Stimulated activated CD8-positive, alpha-beta memory T cell treated with anti-CD3 and anti-CD28 coated beads, Interleukin-4, amount 100 ng/mL, for 4 hours (primary cell): ENCODE results near the gene PPIF.

Experiments
- DNase-seq, 2 donors: peaks; one replicate each; pipeline ENCODE4 v3.0.0-alpha.2; 2020; ENCODE audit warnings: low read depth in 2 of 2, low spot score in 1 of 2

The PPIF gene

GRCh38 chr10:79367426-79368189 lies 20.3 kb downstream of the PPIF start:
- no peak for DNase-seq

GRCh38 chr10:79372871-79373270 lies 25.6 kb downstream of the PPIF start:
- no peak for DNase-seq

GRCh38 chr10:79374312-79375191 lies 27.3 kb downstream of the PPIF start:
- DNase-seq = peak; percentile 21 to 65

GRCh38 chr10:79375321-79376077 lies 28.2 kb downstream of the PPIF start:
- DNase-seq = no peak

- DNase-seq = no peak
Observed at GRCh38 chr10:79376078-79376628, 28.9 kb downstream of the PPIF start.

- no peak for DNase-seq
Observed at GRCh38 chr10:79376751-79377556, 29.7 kb downstream of the PPIF start.

GRCh38 chr10:79377557-79378382 lies 30.5 kb downstream of the PPIF start:
- no peak for DNase-seq

- DNase-seq = no peak
Observed at GRCh38 chr10:79378383-79378646, 31.0 kb downstream of the PPIF start.

GRCh38 chr10:79378647-79379511 lies 31.6 kb downstream of the PPIF start:
- DNase-seq = no peak

- no peak for DNase-seq
Observed at GRCh38 chr10:79379512-79380124, 32.3 kb downstream of the PPIF start.

- DNase-seq = no peak
Observed at GRCh38 chr10:79380125-79380945, 33.1 kb downstream of the PPIF start.

- DNase-seq = no peak
Observed at GRCh38 chr10:79380946-79381721, 33.9 kb downstream of the PPIF start.

GRCh38 chr10:79381804-79382221 lies 34.5 kb downstream of the PPIF start:
- DNase-seq = no peak

GRCh38 chr10:79382491-79382941 lies 35.2 kb downstream of the PPIF start:
- no peak for DNase-seq

GRCh38 chr10:79383974-79384606 lies 36.8 kb downstream of the PPIF start:
- DNase-seq = no peak

GRCh38 chr10:79384773-79385391 lies 37.6 kb downstream of the PPIF start:
- no peak for DNase-seq
